ENCODE data around the gene DAZ3.
"Not testable (repeated sequence)": the region's sequence is repeated elsewhere in the genome, so short reads cannot be mapped to it uniquely, and the experiment has no call there.

Gene DAZ3

GRCh38 chrY:24813293-24813692 is at the start of gene DAZ3:
TSS of gene DAZ3 (minus strand) at chrY:24813393. CDS start at chrY:24813185, 208 bp downstream.
- DNase-seq: not testable (repeated sequence)

- not testable (repeated sequence) for DNase-seq
Observed at GRCh38 chrY:24833619-24834018, 20.4 kb upstream of the DAZ3 start, which contains the start of gene DAZ4. TSS of gene DAZ4 (plus strand) at chrY:24833919. CDS start at chrY:24834127, 208 bp downstream.

DNA sequence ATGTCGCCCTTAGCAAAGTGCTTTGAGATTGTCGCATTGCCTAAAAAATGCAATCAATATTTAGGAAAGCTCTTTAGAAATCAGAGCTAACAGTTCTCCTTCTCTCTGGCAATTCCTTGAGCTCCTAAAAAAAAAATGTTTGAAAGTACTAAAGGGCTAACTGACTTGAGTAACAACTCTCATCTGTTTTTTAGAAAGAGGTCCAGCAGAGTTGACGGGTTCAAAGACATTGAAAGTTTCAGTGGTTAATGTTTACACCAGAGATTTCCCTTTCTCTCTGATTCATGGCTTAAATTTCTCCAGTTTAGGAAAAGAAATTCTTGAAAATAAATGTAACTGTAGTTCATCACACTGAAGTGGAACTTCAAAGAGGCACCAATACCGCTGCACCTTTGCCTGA is 11.9 kb upstream of the DAZ3 start:
- DNase-seq: not testable (repeated sequence)

- not testable (repeated sequence) for DNase-seq
Observed at GRCh38 chrY:24824184-24824879, 11.1 kb upstream of the DAZ3 start.

GRCh38 chrY:24821836-24822235 is 8.6 kb upstream of the DAZ3 start:
- not testable (repeated sequence) for DNase-seq
